Ovary (tissue), 3 donors: ENCODE measurements around the gene LSR.

Source experiments
- EP300 ChIP-seq: sonication (generic); formaldehyde crosslinking; IDR thresholded peaks from one replicate; pipeline ENCODE4 v1.6.1; 2017; ENCODE audit warnings: antibody characterized with exemption
- POLR2A ChIP-seq: fragments of 450-650 bp; IDR thresholded peaks from one replicate; pipeline ENCODE4 v1.6.1; 2017; ENCODE audit warnings: antibody characterized with exemption, mild to moderate bottlenecking, moderate library complexity
- TF ChIP-seq, protein P1 (sequence below), 3 donors: fragments of 450-650 bp in 2 of 3; fragments of 200-600 bp in 1 of 3; IDR thresholded peaks; one replicate each; pipeline versions ENCODE4 v1.5.1 to v1.8.0; 2016 to 2022; ENCODE audit warnings: antibody characterized with exemption in 3 of 3, mild to moderate bottlenecking in 1 of 3
- donor health status: DM: no; HTN: no; CAD: no.

DNA sequence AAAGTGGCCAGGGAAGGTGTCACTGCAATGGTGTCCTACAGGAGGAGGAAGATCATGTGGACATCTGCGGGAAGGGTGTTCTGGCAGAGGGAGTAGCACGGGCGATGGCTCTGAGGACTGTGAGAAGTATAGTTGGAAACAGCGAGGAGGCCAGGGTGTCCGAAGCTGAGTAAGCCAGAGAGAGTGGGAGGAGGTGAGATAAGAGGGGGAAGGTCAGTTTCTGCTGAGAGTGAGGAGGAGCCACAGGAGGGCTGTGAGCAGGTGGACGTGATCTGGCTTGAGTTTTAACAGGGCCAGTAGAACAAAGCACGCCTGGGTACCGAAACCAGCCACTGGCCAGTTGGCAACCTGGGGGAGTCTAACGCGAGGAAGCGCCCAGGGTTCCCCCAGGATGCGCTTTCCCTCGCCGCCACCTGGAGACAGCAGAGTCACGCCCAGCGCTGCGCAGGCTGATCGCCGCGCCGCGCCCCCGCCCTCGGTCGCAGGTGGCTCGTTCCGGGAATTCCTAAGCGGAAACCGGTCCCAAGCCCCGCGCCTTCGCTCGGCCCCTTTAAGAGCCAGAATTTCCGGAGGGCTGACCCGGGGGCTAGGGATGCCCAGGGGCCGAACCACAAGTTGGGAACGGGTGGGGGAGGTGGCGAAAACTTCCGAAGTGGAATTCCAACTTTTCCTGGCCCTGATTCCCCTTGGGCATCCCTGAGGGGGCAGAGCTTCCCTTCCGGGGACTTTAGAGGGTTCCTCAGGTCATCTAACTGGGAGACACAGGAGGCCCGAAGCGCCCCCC, 1.1 kb upstream of the LSR start:
- TF ChIP-seq POLR2A (no peak), EP300 (no peak)
- TF ChIP-seq, protein P1, sequence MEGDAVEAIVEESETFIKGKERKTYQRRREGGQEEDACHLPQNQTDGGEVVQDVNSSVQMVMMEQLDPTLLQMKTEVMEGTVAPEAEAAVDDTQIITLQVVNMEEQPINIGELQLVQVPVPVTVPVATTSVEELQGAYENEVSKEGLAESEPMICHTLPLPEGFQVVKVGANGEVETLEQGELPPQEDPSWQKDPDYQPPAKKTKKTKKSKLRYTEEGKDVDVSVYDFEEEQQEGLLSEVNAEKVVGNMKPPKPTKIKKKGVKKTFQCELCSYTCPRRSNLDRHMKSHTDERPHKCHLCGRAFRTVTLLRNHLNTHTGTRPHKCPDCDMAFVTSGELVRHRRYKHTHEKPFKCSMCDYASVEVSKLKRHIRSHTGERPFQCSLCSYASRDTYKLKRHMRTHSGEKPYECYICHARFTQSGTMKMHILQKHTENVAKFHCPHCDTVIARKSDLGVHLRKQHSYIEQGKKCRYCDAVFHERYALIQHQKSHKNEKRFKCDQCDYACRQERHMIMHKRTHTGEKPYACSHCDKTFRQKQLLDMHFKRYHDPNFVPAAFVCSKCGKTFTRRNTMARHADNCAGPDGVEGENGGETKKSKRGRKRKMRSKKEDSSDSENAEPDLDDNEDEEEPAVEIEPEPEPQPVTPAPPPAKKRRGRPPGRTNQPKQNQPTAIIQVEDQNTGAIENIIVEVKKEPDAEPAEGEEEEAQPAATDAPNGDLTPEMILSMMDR (IDR thresholded peaks at IDR 0.05): no peak
